ENCODE results near the gene FHOD1. TPM values are rescaled to one million over a fixed set of nuclear protein-coding genes. Genes with fewer than 3 reads are reported as not detected.

Gene FHOD1
- total RNA-seq, 1 experiment from 2014 or later = 58.2 TPM

DNA sequence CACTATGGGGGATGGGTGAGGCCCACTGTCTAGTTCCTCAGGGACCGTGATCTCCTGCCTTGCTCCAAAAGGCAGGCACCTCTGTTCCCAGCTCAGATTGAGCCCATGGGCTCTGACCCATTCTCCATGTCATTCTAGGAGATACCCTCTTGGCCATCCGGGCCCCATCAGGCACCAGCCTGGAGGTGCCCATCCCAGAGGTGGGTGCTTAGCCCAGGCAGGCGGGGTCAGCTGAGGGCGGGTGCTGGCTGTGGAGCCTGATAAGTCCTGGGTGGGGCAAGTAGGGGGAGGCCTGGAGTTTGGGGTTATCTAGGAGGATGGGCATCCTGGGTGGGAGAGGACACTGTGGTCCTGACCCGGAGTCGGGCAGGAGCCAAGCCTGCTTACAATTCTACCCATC is 53.0 kb downstream of the FHOD1 start:
- H3K9me2 ChIP-seq (ENCODE audit: insufficient read depth) = no peaks in the 10 kb centered on the region
- no peaks in the 10 kb centered on the region for H3K27me3 ChIP-seq (ENCODE audit: insufficient read depth, low read depth)
- peaks cover 25% of the 10 kb centered on the region; the same call in 1 of the 2 replicates for H3K36me3 ChIP-seq (ENCODE audit: low read depth)
- intact Hi-C loops (cut with micrococcal nuclease; ENCODE audit: unreplicated experiment) = loop anchor here (10.0 kb wide), 2 partner anchors 201 to 271 kb away; partner anchors contain the start of gene TPPP3
- no peak overlapping the region for H3K4me3 ChIP-seq
- BruUV-seq (replicated peaks) = no TSS peak
- ChIA-PET POLR2A (ENCODE audit: unreplicated experiment) (no interaction called here), CTCF (no interaction called here)
- peaks cover 16% of the 10 kb centered on the region for H4K20me1 ChIP-seq (ENCODE audit: insufficient read depth)
- H2AFZ ChIP-seq = no peak overlapping the region
- peaks cover 36% of the 10 kb centered on the region for H3K79me2 ChIP-seq (ENCODE audit: low read depth)
- TF ChIP-seq, protein P1, sequence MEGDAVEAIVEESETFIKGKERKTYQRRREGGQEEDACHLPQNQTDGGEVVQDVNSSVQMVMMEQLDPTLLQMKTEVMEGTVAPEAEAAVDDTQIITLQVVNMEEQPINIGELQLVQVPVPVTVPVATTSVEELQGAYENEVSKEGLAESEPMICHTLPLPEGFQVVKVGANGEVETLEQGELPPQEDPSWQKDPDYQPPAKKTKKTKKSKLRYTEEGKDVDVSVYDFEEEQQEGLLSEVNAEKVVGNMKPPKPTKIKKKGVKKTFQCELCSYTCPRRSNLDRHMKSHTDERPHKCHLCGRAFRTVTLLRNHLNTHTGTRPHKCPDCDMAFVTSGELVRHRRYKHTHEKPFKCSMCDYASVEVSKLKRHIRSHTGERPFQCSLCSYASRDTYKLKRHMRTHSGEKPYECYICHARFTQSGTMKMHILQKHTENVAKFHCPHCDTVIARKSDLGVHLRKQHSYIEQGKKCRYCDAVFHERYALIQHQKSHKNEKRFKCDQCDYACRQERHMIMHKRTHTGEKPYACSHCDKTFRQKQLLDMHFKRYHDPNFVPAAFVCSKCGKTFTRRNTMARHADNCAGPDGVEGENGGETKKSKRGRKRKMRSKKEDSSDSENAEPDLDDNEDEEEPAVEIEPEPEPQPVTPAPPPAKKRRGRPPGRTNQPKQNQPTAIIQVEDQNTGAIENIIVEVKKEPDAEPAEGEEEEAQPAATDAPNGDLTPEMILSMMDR (conservative IDR thresholded peaks at IDR 0.05) = no peak
- TF ChIP-seq EZH2 (IDR thresholded peaks at IDR 0.05; ENCODE audit: low read depth) = no peak
- H3K4me1 ChIP-seq (replicated peaks; ENCODE audit: insufficient read depth) = peaks cover 52% of the 10 kb centered on the region
- no peak overlapping the region for H3K27ac ChIP-seq
- peak overlapping the region; percentile 96 for H3K4me2 ChIP-seq
- no peaks in the 10 kb centered on the region for H3K9me3 ChIP-seq (ENCODE audit: insufficient read depth, low read depth)
- no peak for DNase-seq
- H3F3A ChIP-seq (ENCODE audit: insufficient read depth, low read depth) = peaks cover 57% of the 10 kb centered on the region

DNA sequence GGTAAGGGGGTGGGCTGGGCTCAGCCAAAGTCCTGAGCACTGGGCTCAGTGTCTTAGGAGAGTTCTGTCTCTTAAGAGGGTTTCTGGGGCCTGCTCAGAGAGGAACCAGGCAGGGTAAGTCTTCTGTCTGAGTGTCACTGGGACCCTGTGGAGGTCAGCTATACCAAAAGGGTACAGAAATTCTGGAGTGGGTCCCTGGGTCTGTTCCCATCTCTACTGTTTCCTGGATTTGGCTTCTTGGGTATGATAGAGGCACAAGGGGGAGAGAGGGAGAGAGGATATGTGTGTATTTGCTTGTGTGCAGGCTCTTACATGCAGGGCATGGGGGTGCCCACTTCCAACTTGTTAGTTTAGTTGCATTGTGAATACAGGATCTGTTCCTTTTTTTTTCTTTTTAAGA is 53.7 kb downstream of the FHOD1 start:
- ChIA-PET CTCF (interaction anchor here (0.5 kb wide), 1 partner anchor 15 kb away, joined by 8 read pairs; no protein-coding TSS in a partner anchor), POLR2A (ENCODE audit: unreplicated experiment) (interaction anchor here (0.7 kb wide), 1 partner anchor 75 kb away, joined by 5 read pairs; no protein-coding TSS in a partner anchor)
- H3K79me2 ChIP-seq (ENCODE audit: low read depth) = peaks cover 36% of the 10 kb centered on the region
- peaks cover 51% of the 10 kb centered on the region for H3F3A ChIP-seq (ENCODE audit: insufficient read depth, low read depth)
- H3K9me2 ChIP-seq (ENCODE audit: insufficient read depth) = no peaks in the 10 kb centered on the region
- H3K4me1 ChIP-seq (replicated peaks; ENCODE audit: insufficient read depth) = peaks cover 46% of the 10 kb centered on the region
- peaks cover 16% of the 10 kb centered on the region for H4K20me1 ChIP-seq (ENCODE audit: insufficient read depth)
- H3K9me3 ChIP-seq (ENCODE audit: insufficient read depth, low read depth) = no peaks in the 10 kb centered on the region
- no peak for TF ChIP-seq EZH2 (IDR thresholded peaks at IDR 0.05; ENCODE audit: low read depth)
- TF ChIP-seq, protein P1 (conservative IDR thresholded peaks at IDR 0.05) = no peak
- intact Hi-C loops (cut with micrococcal nuclease; ENCODE audit: unreplicated experiment) = loop anchor here (10.0 kb wide), 2 partner anchors 201 to 271 kb away; partner anchors contain the start of gene TPPP3
- H2AFZ ChIP-seq = no peak overlapping the region
- DNase-seq = no peak
- H3K27me3 ChIP-seq (ENCODE audit: insufficient read depth, low read depth) = no peaks in the 10 kb centered on the region
- no TSS peak for BruUV-seq (replicated peaks)
- H3K4me2 ChIP-seq = peak overlapping the region; percentile 96
- H3K27ac ChIP-seq = no peak overlapping the region
- H3K36me3 ChIP-seq (ENCODE audit: low read depth) = peaks cover 25% of the 10 kb centered on the region; the same call in 1 of the 2 replicates
- H3K4me3 ChIP-seq = peak overlapping the region; percentile 92; the same call in 1 of the 2 replicates

DNA sequence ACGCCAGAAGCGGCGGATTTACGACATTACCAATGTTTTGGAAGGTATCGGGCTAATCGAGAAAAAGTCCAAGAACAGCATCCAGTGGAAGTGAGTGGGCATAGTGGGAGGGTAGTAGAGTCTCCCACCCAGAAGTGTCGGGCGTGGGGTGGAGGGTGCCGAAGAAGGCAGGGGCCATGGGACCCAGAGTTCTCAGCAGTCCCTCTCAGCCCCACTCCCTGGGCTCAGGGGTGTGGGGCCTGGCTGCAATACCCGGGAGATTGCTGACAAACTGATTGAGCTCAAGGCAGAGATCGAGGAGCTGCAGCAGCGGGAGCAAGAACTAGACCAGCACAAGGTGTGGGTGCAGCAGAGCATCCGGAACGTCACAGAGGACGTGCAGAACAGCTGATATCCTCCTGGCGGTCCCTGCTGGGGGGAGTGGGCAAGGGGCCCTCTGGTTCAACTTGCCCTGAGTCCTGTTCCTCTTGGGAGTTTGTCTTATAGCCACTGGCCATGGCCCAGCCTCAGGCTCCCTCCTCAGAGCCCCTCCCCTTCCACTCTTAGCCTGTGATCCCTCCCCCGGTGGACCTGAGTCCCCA is 54.4 kb downstream of the FHOD1 start:
- Histone ChIP-seq H3K9me2 (ENCODE audit: insufficient read depth) (no peaks in the 10 kb centered on the region), H3K4me1 (replicated peaks; ENCODE audit: insufficient read depth) (peaks cover 39% of the 10 kb centered on the region), H4K20me1 (ENCODE audit: insufficient read depth) (peaks cover 14% of the 10 kb centered on the region), H3K27ac (no peak overlapping the region), H3F3A (ENCODE audit: insufficient read depth, low read depth) (peaks cover 44% of the 10 kb centered on the region), H2AFZ (no peak overlapping the region), H3K27me3 (ENCODE audit: insufficient read depth, low read depth) (no peaks in the 10 kb centered on the region), H3K9me3 (ENCODE audit: insufficient read depth, low read depth) (no peaks in the 10 kb centered on the region), H3K79me2 (ENCODE audit: low read depth) (peaks cover 36% of the 10 kb centered on the region), H3K36me3 (ENCODE audit: low read depth) (peaks cover 25% of the 10 kb centered on the region; the same call in 1 of the 2 replicates), H3K4me3 (peak overlapping the region; percentile 92), H3K4me2 (peak overlapping the region; percentile 96)
- no TSS peak for BruUV-seq (replicated peaks)
- TF ChIP-seq, protein P1 (conservative IDR thresholded peaks at IDR 0.05) = no peak
- TF ChIP-seq EZH2 (IDR thresholded peaks at IDR 0.05; ENCODE audit: low read depth) = no peak
- CTCF ChIA-PET = interaction anchor here (0.5 to 0.7 kb wide), 5 partner anchors 8 to 310 kb away, joined by 3 to 8 read pairs (median 3); no protein-coding TSS in a partner anchor
- intact Hi-C loops (cut with micrococcal nuclease; ENCODE audit: unreplicated experiment) = loop anchor here (10.0 kb wide), 2 partner anchors 202 to 272 kb away; partner anchors contain the start of gene TPPP3
- no peak for DNase-seq
- POLR2A ChIA-PET (ENCODE audit: unreplicated experiment) = interaction anchor here (0.7 kb wide), 1 partner anchor 76 kb away, joined by 5 read pairs; no protein-coding TSS in a partner anchor

Data from PC-9 (cell line).